GM12878 (cell line): ENCODE measurements around the gene SCMH1.

Experiments used
- BACH1 ChIP-seq: fragments of 450-650 bp; IDR thresholded peaks from 2 replicates; pipeline ENCODE4 v1.6.1; 2017; ENCODE audit warnings: mild to moderate bottlenecking, borderline replicate concordance
- BCL11A ChIP-seq: IDR thresholded peaks from 2 replicates; pipeline ENCODE4 v1.6.1; 2011; ENCODE audit warnings: low read depth, low read length
- EED ChIP-seq: sonication (generic); IDR thresholded peaks from 2 replicates; pipeline ENCODE4 v1.6.1; 2016; ENCODE audit warnings: antibody characterized with exemption, low read depth
- FOXM1 ChIP-seq: IDR thresholded peaks from 2 replicates; pipeline ENCODE4 v1.6.1; 2012; ENCODE audit warnings: low read depth, mild to moderate bottlenecking, inconsistent platforms, low read length, moderate library complexity
- POLR2A ChIP-seq: IDR thresholded peaks from 2 replicates; pipeline ENCODE4 v1.6.1; 2011; ENCODE audit warnings: low read depth, mild to moderate bottlenecking, low read length
- REST ChIP-seq: IDR thresholded peaks from 2 replicates; pipeline ENCODE4 v1.6.1; 2012; ENCODE audit warnings: mild to moderate bottlenecking, low read depth, low read length
- ZNF24 ChIP-seq: fragments of 450-650 bp; IDR thresholded peaks from 2 replicates; pipeline ENCODE4 v1.6.1; 2017; ENCODE audit warnings: antibody characterized with exemption, mild to moderate bottlenecking
- TF ChIP-seq, protein P1 (sequence below), 3 experiments: IDR thresholded peaks in 2 of 3; conservative IDR thresholded peaks in 1 of 3; 2 replicates each; pipeline ENCODE4 v1.5.1; 2011; ENCODE audit warnings: low read depth in 3 of 3, low read length in 3 of 3, mild to moderate bottlenecking in 3 of 3, control low read depth in 2 of 3, moderate library complexity in 2 of 3, inconsistent platforms in 1 of 3, mixed read lengths in 1 of 3; ENCODE audit not compliant: control insufficient read depth in 2 of 3, insufficient read depth in 1 of 3; ENCODE audit errors: extremely low read depth in 1 of 3
- TF ChIP-seq, protein P2 (sequence below): IDR thresholded peaks from 2 replicates; pipeline ENCODE4 v1.6.1; 2011; ENCODE audit warnings: low read depth, mild to moderate bottlenecking, low read length, moderate library complexity, borderline replicate concordance; ENCODE audit errors: extremely low read depth
- TF ChIP-seq, protein P3 (sequence below): IDR thresholded peaks from 2 replicates; pipeline ENCODE4 v1.6.1; 2012; ENCODE audit warnings: low read depth, low read length, improper control_type of control experiment

GRCh38 chr1:41102653-41103052, 139.5 kb downstream of the SCMH1 start:
- TF ChIP-seq REST (no peak), BCL11A (no peak), POLR2A (no peak), BACH1 (no peak), ZNF24 (no peak), FOXM1 (no peak), EED (no peak)
- TF ChIP-seq, protein P1, sequence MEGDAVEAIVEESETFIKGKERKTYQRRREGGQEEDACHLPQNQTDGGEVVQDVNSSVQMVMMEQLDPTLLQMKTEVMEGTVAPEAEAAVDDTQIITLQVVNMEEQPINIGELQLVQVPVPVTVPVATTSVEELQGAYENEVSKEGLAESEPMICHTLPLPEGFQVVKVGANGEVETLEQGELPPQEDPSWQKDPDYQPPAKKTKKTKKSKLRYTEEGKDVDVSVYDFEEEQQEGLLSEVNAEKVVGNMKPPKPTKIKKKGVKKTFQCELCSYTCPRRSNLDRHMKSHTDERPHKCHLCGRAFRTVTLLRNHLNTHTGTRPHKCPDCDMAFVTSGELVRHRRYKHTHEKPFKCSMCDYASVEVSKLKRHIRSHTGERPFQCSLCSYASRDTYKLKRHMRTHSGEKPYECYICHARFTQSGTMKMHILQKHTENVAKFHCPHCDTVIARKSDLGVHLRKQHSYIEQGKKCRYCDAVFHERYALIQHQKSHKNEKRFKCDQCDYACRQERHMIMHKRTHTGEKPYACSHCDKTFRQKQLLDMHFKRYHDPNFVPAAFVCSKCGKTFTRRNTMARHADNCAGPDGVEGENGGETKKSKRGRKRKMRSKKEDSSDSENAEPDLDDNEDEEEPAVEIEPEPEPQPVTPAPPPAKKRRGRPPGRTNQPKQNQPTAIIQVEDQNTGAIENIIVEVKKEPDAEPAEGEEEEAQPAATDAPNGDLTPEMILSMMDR (IDR thresholded peaks at IDR 0.05 in 2 of 3, conservative IDR thresholded peaks at IDR 0.05 in 1 of 3; ENCODE audit: control insufficient read depth in 2 of 3, extremely low read depth in 1 of 3, insufficient read depth in 1 of 3, low read depth in 3 of 3, low read length in 3 of 3) = no peak
- TF ChIP-seq, protein P2, sequence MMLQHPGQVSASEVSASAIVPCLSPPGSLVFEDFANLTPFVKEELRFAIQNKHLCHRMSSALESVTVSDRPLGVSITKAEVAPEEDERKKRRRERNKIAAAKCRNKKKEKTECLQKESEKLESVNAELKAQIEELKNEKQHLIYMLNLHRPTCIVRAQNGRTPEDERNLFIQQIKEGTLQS = no peak
- TF ChIP-seq, protein P3, sequence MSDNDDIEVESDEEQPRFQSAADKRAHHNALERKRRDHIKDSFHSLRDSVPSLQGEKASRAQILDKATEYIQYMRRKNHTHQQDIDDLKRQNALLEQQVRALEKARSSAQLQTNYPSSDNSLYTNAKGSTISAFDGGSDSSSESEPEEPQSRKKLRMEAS = no peak
